ENCODE measurements around the gene DYNC2H1. TPM values are rescaled to one million over a fixed set of nuclear protein-coding genes. Genes with fewer than 3 reads are reported as not detected.

The DYNC2H1 gene
- total RNA-seq, 1 experiment from 2014 or later, result 44.0 TPM

DNA sequence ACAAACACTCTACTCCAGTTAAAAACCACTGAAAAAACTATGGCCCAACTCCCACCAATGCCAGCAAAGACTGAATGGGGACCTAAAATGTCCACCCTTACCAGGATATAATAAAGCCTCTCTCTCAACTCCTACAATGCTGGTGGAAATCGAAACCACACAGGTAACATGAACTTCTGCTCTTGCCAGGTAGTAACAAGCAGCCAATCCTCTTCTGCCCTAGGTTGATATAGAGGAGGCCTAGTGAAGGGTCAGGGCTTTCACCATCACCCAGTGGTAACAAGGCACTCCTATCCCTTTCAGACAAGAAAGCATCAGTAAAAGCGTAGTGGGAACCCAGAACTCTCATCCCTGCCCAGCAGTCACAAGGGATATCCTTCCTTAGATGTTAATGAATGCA lies 39.9 kb upstream of the DYNC2H1 start:
- Histone ChIP-seq H3K9me3 (ENCODE audit: low read depth, low read length, poor library complexity, severe bottlenecking) (no peaks in the 10 kb centered on the region), H3K4me1 (ENCODE audit: insufficient read depth, low read length, poor library complexity, severe bottlenecking) (peaks cover 19% of the 10 kb centered on the region), H3K27ac (ENCODE audit: low read depth, low read length, poor library complexity, severe bottlenecking) (no peak overlapping the region), H3K27me3 (replicated peaks; ENCODE audit: insufficient read depth, low read depth, low read length, poor library complexity) (no peaks in the 10 kb centered on the region), H3K4me3 (ENCODE audit: low read depth, low read length, poor library complexity, severe bottlenecking) (no peak overlapping the region), H3K36me3 (ENCODE audit: insufficient read depth, low read length, poor library complexity, severe bottlenecking) (peaks cover 34% of the 10 kb centered on the region)
- DNase-seq (ENCODE audit: low spot score), result no peak
- ChIA-PET POLR2A (ENCODE audit: low non-redundant PET) (no interaction called here), CTCF (no interaction called here)
- BruUV-seq (replicated peaks), result no TSS peak
- TF ChIP-seq, protein P1, sequence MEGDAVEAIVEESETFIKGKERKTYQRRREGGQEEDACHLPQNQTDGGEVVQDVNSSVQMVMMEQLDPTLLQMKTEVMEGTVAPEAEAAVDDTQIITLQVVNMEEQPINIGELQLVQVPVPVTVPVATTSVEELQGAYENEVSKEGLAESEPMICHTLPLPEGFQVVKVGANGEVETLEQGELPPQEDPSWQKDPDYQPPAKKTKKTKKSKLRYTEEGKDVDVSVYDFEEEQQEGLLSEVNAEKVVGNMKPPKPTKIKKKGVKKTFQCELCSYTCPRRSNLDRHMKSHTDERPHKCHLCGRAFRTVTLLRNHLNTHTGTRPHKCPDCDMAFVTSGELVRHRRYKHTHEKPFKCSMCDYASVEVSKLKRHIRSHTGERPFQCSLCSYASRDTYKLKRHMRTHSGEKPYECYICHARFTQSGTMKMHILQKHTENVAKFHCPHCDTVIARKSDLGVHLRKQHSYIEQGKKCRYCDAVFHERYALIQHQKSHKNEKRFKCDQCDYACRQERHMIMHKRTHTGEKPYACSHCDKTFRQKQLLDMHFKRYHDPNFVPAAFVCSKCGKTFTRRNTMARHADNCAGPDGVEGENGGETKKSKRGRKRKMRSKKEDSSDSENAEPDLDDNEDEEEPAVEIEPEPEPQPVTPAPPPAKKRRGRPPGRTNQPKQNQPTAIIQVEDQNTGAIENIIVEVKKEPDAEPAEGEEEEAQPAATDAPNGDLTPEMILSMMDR (conservative IDR thresholded peaks at IDR 0.05; ENCODE audit: low read depth, low read length), result no peak
- TF ChIP-seq EZH2 (IDR thresholded peaks at IDR 0.05; ENCODE audit: borderline replicate concordance, low read depth, low read length, poor library complexity, severe bottlenecking), result no peak
- intact Hi-C loops (cut with micrococcal nuclease; ENCODE audit: unreplicated experiment), result no loop called here

DNA sequence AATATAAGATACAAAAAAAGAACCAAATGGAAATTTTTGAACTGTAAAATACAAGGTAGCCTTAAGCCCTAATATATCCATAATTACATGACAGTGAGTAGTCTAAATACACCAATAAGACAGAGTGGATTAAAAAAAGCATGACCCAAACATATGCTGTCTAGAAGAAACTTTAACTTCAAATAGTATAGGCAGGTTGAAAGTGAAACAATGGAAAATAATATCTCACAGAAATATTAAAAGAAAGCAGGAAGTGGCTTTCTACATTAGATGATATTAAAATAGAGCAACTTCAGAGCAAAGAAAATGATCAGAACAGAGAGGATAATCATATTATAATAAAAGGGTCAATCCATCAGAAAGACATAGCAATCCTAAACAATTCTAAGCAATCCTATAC lies 39.1 kb upstream of the DYNC2H1 start:
- Histone ChIP-seq H3K4me3 (ENCODE audit: low read depth, low read length, poor library complexity, severe bottlenecking) (no peak overlapping the region), H3K9me3 (ENCODE audit: low read depth, low read length, poor library complexity, severe bottlenecking) (no peaks in the 10 kb centered on the region), H3K27ac (ENCODE audit: low read depth, low read length, poor library complexity, severe bottlenecking) (no peak overlapping the region), H3K27me3 (replicated peaks; ENCODE audit: insufficient read depth, low read depth, low read length, poor library complexity) (no peaks in the 10 kb centered on the region), H3K4me1 (ENCODE audit: insufficient read depth, low read length, poor library complexity, severe bottlenecking) (peaks cover 19% of the 10 kb centered on the region), H3K36me3 (ENCODE audit: insufficient read depth, low read length, poor library complexity, severe bottlenecking) (peaks cover 27% of the 10 kb centered on the region)
- BruUV-seq (replicated peaks), result no TSS peak
- intact Hi-C loops (cut with micrococcal nuclease; ENCODE audit: unreplicated experiment), result no loop called here
- TF ChIP-seq EZH2 (IDR thresholded peaks at IDR 0.05; ENCODE audit: borderline replicate concordance, low read depth, low read length, poor library complexity, severe bottlenecking), result no peak
- TF ChIP-seq, protein P1 (conservative IDR thresholded peaks at IDR 0.05; ENCODE audit: low read depth, low read length), result no peak
- POLR2A ChIA-PET (ENCODE audit: low non-redundant PET), result no interaction called here
- DNase-seq (ENCODE audit: low spot score), result no peak
- CTCF ChIA-PET, result no interaction called here

DNA sequence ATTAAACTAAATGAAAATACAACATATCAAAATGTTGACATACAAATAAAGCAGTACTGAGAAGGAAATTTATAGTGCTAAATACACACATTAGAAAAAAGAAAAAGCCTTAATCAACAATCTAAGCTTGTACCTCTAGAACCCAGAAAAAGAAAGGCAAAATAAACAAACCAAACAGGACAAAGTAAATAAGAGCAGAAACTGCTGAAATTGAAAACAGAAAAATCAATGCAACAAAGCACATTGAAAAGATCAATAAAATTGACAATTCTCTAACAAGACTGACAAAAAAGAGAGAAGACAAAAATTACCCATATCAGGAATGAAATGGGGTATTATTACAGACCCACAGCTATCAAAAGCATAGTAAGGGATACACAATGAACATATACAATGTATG lies 38.2 kb upstream of the DYNC2H1 start:
- Histone ChIP-seq H3K4me3 (ENCODE audit: low read depth, low read length, poor library complexity, severe bottlenecking) (no peak overlapping the region), H3K4me1 (ENCODE audit: insufficient read depth, low read length, poor library complexity, severe bottlenecking) (peaks cover 19% of the 10 kb centered on the region), H3K9me3 (ENCODE audit: low read depth, low read length, poor library complexity, severe bottlenecking) (no peaks in the 10 kb centered on the region), H3K27me3 (replicated peaks; ENCODE audit: insufficient read depth, low read depth, low read length, poor library complexity) (no peaks in the 10 kb centered on the region), H3K36me3 (ENCODE audit: insufficient read depth, low read length, poor library complexity, severe bottlenecking) (peaks cover 23% of the 10 kb centered on the region), H3K27ac (ENCODE audit: low read depth, low read length, poor library complexity, severe bottlenecking) (no peak overlapping the region)
- TF ChIP-seq, protein P1 (conservative IDR thresholded peaks at IDR 0.05; ENCODE audit: low read depth, low read length), result no peak
- no peak for TF ChIP-seq EZH2 (IDR thresholded peaks at IDR 0.05; ENCODE audit: borderline replicate concordance, low read depth, low read length, poor library complexity, severe bottlenecking)
- CTCF ChIA-PET, result no interaction called here
- POLR2A ChIA-PET (ENCODE audit: low non-redundant PET), result no interaction called here
- DNase-seq (ENCODE audit: low spot score), result no peak
- intact Hi-C loops (cut with micrococcal nuclease; ENCODE audit: unreplicated experiment), result no loop called here
- no TSS peak for BruUV-seq (replicated peaks)

All from A673 (cell line).